GM19395 (cell line): ENCODE measurements around the gene PTPRU.
"Not testable (repeated sequence)": the region's sequence is repeated elsewhere in the genome, so short reads cannot be mapped to it uniquely, and the experiment has no call there.

Source experiments
- ATAC-seq: cut with Tn5 transposase; IDR thresholded peaks from one replicate; pipeline ENCODE4 v1.9.1; 2021; ENCODE audit warnings: mild to moderate bottlenecking, moderate library complexity; ENCODE audit not compliant: unreplicated experiment

The PTPRU gene

DNA sequence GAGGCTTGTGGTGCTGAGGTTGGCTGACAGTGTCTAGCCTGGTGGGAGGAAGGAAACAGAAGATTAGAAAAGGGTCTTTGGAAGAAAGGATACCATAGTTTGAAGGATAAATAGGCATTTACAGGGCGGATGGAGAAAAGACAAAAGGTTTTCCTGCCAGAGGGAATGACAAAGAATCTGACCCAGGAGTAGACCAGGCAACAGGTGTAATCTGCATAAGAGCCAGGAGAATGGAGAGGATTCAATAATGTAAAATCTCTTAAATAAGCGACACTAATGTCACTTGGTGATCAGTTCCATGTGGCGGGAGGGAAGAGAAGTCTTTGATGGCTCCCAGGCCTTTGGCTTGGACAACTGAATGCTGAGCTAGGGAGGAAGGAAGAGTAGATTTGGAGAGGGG lies 15.0 kb upstream of the PTPRU start:
- no peak for ATAC-seq

DNA sequence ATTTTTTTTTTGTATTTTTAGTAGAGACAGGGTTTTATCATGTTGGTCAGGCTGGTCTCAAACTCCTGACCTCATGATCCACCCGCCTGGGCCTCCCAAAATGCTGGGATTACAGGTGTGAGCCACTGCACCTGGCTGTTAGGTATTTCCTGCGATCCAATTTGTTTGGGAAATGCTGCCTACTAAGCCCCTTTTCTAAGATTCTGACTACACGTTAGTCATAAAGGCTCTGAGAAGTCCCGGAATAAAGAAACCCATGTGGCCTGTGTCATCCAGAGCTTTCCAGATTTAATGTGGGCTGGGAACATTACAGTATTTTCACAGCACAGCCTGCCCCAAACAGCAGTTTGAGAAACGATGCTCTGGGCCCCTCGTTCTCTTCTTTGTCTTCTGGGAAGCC lies 14.1 kb upstream of the PTPRU start:
- not testable (repeated sequence) for ATAC-seq

DNA sequence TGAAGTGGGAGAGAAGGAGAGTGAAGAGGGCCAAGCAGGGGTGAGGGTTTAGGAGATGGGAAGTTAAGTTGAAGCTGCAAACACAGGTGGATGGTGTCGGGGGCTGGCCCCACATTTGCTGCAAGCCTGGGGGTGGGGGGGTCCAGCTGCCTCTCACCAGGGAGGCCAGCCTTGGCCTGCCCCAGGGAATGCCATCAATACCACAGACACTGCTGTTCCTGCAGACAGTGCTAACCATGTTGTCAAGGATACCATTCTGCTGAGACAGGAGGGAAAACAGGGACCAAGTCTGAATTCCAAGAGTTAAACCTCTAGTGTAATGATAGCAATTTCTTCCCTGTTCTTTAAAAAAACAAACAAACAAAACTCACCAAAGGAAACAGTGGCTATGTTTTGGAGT lies 13.6 kb upstream of the PTPRU start:
- ATAC-seq = no peak

DNA sequence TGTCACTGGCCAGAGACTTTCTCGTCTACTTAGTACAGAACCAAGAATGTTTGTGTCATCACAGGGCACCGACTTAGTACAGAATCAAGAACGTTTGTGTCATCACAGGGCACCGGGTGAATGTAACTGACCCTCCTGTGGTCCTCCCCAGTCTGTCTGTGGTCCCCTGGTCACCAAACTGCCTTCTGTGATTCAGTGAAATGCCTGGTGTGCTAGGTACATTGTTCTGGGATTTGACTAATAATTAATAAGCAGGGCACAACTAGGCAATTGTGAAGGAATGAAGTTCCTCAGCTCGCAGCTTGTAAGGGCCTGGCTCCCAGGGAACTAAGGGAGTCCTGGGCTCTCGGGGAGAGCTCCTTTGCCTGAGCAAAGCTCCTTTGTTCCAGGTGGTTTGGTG lies 12.8 kb upstream of the PTPRU start:
- no peak for ATAC-seq

DNA sequence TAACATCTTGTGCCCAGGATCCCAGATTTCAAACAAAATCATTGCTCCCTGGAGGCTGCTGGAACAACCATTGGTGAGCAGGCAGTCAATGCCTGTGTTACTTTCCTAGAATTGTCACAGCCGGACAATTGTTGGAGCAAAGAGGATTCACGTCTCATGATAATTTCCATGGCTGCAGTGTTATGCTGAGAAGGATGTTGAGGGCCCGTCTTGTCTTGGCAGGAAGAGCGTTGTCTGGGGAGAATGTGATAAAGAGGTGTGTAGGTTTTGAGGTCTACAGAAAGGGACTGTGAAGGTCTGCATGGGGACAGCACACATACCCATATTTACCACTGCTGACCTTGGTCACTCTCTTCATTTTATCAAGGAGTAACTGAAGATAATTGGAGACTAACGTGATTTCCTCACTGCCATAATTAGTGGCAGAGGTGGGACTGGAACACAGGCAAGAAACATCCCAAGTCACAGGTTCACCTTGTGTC lies 11.9 kb upstream of the PTPRU start:
- no peak for ATAC-seq

DNA sequence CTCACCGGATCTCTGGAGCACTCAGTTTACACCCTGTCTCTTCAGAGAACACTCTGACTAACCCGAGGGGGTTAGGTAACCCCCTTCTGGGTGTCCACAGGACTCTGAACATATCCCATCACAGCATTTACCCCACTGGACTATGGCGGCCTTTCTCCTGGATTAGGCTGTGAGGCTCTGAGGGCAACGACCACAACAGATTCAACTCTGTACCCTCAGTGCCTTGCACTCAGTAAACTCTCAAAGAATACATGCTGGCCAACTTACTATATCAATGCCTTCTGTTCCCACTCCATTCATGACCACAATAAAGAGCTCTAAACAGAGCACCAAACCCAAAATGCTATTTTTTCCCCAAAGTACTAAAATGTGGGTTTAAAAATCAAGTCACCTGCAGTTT lies 11.0 kb upstream of the PTPRU start:
- no peak for ATAC-seq

DNA sequence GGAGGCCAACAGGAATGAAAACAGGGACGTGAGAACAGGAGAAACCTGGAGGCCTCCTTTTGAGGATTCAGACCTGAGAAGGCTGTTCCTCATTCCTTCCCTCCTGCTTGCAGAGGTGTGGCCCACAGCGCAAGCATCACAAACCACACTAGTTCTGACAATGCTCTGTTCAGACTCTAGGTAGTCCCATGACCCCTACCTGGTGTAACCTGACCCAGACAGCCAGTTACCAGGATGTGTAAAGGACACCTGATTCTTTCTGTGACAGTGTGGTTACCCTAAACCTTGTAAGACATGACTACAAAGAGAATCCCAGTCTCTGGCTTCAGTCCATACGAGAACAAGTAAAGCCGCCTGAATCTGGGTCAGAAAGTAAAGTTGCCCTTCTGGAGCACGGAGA lies 8.8 kb upstream of the PTPRU start:
- no peak for ATAC-seq

DNA sequence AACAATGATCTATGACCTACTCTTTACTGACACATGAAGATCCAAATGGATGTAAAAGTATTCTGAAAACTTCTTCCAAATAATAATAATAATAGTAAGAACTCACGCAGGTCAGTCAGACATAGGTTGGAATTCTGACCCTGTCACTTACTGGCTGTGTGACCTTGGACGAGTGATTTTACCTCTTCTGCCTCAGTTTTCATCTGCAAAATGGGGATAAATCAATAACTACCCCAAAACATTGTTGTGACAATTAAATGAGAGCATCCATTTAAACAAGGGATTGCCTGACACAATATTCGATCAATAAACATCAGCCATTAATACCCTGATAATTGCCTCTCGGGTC lies 6.1 kb upstream of the PTPRU start:
- no peak for ATAC-seq

DNA sequence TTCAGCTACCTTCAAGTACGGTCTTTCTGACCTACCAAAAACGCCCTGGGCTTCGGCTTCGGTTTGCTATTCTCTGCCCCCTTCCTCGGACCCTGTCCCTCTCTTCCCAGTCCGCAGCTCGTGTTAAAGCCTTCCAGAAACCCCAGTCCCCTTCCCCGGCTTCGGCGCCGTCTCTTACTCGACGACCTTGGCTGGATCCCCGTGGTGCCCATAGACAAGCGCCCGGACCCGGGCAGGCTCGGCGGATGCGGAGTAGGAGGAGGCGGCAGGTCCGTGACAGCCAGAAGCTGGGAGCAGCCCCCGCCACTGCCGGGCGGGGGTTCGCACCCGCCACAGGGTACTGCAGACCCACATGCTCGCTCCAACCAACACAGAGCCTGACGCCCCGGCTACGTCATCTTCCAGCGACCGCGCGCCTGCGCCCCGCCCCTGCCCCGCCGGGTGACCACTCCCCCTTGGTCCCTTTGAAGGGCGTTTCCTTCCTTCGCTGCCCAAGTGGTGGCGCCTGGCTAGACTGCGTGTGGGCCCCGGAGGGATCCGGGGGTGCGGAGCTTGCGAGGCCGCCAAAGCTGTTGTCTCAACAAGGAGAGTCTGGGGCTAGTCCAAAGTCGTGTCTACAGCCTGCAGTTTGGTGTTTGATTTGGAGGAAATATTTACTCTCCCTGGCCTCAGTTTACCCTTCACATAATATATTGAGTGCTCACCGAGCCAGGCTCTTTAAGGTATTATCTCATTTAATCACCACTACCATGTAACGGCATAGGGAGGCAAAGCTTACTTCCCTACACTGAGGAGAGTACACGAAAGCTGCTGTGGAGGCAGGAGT lies 5.6 kb upstream of the PTPRU start, which contains the start of gene MECR:
TSS of gene MECR (minus strand) at position 382 of the 826 bp plus-strand sequence. CDS start at position 354, 28 bp downstream.
- ATAC-seq = peak; percentile 94

DNA sequence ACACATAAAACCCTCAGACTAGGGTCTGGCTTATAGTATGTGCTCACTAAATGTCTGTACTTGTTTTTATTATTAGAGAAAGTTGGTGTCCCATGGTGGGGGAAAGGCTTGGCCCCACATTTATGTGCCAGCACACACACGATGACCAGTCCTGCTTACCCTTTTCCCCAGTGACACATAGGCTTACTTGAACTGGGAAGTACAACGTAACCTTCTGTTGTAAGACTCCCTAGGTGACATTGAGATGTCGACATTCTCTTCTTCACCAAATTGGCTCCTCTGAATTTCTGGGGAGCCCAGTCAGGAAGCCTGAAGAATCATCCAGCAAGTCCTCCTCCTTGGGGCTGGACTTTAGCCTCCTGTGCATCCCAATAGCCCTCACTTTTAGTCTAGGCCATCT lies 3.9 kb upstream of the PTPRU start:
- no peak for ATAC-seq

DNA sequence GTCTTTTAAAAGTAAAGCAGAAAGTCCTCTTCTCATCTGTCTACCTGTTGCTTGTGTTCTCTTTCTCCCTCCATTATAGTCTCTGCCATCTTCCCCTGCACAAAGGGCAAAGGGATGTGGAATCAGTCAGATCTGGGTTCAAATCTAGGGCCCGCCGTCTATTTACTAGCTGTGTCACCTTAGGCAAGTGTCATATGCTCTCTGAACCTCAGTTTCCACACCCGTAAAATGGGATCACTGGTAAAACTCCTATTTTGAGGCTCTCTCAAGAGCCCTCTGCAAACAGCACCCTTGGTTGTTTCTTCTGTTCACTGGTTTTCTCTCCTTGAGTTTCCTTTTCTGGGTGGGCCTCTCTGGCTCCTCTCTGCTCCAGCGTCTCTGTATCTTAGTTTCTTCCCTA lies 2.6 kb upstream of the PTPRU start:
- no peak for ATAC-seq

DNA sequence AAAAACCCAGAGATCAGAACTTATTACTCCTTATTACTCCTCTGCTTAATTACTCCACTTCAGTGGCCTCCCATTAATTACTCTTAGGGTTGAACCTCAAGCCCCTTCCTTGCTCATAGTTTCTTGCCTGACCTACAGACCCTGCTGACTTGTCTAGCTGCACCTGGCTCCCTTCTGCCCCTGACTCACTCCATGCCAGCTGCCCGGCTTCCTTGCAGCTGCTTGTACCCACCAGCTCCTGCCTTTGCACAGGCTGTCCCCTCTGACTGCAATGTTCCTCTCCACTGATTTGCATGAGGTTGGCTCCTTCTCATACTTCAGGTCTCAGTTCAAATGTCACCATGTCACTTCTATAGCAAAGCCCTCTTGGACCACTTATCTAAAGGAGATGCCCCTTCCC lies 1.9 kb upstream of the PTPRU start:
- ATAC-seq = no peak

DNA sequence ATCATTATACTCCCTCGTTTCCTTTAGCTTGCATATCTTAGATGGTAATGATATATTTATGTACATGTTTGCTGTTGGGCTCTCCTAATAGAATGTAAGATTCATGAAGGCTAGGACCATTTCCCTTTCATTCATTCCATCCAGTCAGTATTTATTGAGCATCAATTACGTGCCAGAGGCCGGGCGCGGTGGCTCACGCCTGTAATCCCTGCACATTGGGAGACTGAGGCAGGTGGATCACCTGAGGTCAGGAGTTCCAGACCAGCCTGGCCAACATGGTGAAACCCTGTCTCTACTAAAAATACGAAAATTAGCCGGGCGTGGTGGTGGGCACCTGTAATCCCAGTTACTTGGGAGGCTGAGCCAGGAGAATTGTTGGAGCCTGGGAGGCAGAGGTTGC lies 1.4 kb upstream of the PTPRU start:
- ATAC-seq = not testable (repeated sequence)

DNA sequence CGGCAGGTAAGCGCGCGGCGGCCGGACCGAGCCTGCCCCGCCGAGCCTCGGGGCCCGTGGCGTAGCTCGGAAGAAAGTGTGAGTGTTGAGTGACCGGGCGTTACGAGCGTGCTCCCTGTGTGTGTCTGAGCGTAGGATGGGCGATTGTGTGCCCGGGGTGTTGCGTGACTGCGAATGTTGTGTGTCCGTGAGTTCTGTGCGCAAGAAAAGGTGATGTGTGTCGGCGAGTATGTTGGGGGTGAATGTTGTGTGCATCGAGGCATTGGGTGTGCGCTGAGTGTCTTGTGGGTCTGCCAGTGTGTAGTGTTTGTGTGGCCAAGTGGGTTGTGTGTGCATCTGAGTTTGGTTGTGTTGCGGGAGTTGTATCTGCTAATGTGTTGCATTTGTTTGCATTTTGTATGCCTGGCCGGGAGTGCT lies 398 bp downstream of the PTPRU start:
- no peak for ATAC-seq

DNA sequence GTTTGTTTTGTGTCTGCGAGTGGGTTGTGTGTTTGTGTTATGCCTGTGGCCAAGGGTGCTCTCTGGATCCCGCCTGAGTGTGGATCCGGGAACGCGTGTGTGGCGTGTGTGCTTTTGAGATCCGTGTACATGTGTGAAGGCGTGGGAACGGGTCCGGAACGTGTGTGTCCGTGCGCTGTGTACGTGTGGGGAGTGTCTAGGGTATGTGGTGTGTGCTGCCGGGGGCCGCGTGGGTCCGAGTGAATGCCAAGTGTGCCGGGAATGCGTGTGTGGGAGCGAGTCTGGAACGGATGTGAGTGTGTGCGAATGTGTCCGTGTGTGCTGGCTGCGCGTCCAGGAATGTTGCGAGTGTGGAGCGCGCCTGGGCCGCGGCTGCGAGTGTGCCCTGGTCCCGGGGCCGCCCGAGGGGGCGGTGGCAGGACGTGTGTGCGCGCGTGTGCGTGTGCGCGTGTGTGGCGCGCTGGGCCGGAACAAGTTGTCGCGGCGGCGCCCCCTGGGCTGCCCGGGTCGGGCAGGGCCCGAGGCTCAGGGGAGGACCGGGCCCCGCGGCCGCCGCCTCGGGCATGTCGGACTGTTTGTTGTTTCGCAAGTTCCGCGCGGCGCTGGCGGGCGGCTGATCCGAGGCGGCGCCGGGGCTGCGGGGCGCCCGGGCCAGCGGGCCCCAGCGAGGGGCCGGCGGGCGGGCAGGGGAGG lies 953 bp downstream of the PTPRU start:
- ATAC-seq = no peak

DNA sequence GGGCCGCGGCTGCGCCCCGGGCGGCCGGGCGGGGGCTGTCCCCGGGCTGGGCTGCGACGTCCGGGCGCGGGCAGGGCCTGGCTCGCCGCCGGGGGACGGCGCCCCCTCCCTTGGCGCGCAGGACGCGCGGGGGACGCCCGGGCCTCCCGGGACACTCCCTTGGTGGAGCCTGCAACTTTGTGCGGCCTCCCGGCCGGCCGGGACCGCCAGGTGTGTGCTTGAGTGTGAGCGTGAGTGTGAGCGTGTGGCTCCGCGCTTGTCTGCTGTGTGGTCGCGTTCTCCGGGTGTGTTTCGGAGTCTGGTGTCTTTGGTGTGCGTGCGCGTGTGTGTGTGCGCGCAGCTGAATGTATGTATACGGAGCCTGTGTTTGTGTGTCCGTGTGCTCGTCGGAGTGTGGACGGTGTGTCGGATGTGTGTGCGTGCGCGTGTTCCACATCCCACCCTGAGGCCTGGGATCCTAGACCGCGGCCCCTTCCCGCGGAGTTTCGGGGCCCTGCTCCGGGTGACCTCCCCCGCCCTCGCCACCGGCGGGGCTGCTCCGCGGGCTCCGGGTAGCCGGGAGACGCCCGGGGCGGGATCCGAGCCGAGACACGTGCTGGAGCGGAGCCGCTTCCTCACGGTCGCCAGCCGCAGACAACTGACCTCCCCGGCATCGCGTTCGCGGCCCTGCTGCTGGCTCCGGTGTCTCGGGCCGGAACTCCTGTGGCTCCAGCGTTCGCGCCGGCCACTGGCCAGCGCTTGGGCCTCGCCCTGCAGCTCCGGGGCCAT lies 1.7 kb downstream of the PTPRU start:
- no peak for ATAC-seq

DNA sequence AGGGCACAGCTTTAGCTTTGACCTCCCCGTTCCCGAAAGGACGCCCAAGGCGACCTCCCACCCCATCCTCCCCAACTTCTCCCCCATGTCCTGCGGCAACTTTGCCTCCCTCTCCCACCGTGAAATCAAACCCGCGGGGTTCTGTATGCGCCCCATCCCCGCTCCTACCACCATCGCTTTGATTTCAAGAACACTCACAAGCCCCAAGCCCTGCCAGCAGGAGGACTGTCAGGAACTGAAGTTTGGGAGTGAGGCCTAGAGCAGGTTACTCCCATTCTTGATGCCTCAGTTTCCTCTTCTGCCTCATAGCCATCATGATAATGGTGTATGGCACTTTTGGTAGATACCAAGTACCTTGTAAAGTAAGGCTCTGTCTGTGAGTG lies 2.3 kb downstream of the PTPRU start:
- no peak for ATAC-seq

DNA sequence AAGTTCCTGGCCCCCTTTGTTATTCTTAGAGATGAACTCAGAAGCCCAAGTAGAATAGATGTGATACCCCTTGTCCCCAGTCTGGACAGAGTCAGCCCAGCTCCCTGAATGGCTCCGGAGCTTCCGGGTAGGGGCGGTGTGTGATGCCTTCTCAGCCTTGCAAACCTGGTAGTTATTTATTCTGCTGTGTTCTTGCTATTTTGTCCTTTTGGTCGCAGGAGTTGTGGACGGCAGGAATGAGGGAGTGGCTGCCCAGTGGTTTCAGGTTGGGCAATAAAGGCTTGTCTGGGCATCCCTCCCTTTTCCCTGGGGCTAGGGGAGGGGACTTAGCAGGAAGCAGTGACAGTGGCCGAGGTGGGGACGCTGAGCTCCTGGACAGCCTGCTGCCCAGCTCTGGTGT lies 2.8 kb downstream of the PTPRU start:
- no peak for ATAC-seq

DNA sequence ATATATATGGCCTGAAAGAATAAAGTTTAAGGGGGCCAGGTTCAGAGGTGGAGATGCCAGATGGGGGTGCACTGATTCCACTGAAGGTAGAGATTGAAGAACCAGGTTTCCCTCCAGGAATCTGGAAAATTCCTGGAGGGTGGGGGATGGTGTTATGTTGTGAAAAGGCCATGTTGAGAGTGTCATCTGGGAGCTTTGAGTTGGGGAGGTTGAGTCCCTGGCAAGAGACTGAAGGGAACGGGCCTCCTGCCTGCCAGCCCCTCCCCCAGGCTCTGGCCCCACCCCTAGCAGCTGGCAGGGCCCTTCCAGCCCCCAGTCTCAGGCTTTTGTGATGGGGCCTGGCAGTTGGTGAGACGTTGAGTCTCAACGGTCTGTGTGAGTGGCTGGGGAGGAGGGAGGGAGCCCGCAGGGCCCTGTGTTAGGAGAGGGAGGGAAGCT lies 4.1 kb downstream of the PTPRU start:
- ATAC-seq = no peak

DNA sequence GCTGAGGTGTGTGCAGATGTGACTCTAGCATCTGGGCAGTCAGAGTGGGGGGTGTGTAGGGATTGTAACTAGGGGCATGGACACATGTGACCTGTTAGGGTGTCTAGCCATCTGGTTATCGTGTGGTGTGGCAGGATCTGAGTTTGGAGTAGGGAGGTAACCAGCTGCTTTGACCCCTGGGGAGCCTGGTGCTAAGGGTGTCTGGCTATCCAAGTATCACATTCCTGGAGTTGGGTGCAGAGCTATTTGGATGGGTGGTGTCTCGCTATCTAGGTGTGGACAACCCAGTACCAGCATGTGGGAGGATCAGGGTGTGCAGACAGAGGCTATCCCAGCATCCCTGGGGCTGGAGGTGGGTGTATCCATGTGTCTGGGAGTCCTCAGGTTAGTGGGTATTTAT lies 4.7 kb downstream of the PTPRU start:
- no peak for ATAC-seq

DNA sequence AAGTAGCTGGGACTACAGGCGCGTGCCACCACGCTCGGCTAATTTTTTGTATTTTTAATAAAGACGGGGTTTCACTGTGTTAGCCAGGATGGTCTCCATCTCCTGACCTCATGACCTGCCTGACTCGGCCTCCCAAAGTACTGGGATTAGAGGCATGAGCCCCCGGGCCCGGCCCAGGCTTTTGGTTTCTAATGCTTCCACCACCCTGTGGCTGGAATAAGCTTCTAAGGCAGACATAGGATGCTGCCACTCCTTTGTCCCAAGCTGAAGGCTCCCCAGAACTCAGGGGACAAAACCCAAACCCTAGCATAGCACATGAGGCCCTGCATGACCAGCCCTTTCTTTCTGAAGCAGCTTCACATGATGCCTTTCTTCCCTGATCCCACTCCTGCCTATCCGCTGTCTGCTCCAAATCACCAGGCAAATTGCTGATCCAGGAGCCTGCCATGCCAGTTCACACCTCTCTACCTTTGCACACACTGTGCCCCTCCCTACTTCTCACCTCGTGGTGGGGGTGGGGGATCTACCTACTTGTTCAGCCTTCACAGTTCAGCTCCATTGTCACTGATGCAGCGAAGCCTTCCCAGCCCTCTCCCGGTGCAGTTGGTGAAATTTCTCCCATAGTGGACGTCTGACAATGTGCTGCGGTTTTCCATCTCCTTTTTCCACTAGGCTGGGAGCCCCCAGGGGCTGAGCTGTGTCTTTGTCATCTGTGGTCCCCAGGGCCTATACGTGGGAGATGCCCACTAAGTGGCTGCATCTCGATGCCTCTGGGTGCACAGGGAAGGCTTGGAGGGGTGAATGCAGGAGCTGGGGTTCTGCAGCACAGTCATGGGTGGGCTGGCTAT lies 6.9 kb downstream of the PTPRU start:
- ATAC-seq = no peak
